Fibroblast of the conjunctiva (primary cell): Measurements from ENCODE around the gene PELO.

Source experiments
- DNase-seq: peaks from one replicate; pipeline ENCODE4 v3.0.0-alpha.2; 2010; ENCODE audit warnings: low read depth

The PELO gene

GRCh38 chr5:52831786-52832511 lies 44.2 kb downstream of the PELO start:
- no peak for DNase-seq

GRCh38 chr5:52834320-52834719 lies 46.6 kb downstream of the PELO start:
- DNase-seq: no peak

GRCh38 chr5:52837068-52837467 lies 49.4 kb downstream of the PELO start:
- no peak for DNase-seq
